Muscle of leg (tissue), 11 donors: ENCODE data around the gene SIRT2. TPM values are rescaled to one million over a fixed set of nuclear protein-coding genes. Genes with fewer than 3 reads are reported as not detected.

Experiments
- DNase-seq: peaks from one replicate; pipeline ENCODE4 v3.0.0; 2013
- H3K27ac ChIP-seq: one replicate; pipeline ENCODE4 v1.5.1; 2013; ENCODE audit warnings: mild to moderate bottlenecking, low read length, control low read depth
- H3K27me3 ChIP-seq: one replicate; pipeline ENCODE4 v1.6.1; 2013; ENCODE audit warnings: low read length; ENCODE audit not compliant: control insufficient read depth, insufficient read depth
- H3K36me3 ChIP-seq: one replicate; pipeline ENCODE4 v1.6.1; 2013; ENCODE audit warnings: low read length; ENCODE audit not compliant: control insufficient read depth, insufficient read depth
- H3K4me1 ChIP-seq: one replicate; pipeline ENCODE4 v1.6.1; 2013; ENCODE audit warnings: low read length; ENCODE audit not compliant: control insufficient read depth, insufficient read depth
- H3K4me3 ChIP-seq: one replicate; pipeline ENCODE4 v1.5.1; 2013; ENCODE audit warnings: low read length, control low read depth
- H3K9me3 ChIP-seq: replicated peaks from 2 replicates; pipeline ENCODE4 v1.6.1; 2013; ENCODE audit warnings: low read depth, low read length; ENCODE audit not compliant: control insufficient read depth
- WGBS: methylation state at CpG from one replicate; pipeline ENCODE4 v1.1.5; 2013; ENCODE audit warnings: missing lambda C conversion rate; ENCODE audit not compliant: insufficient coverage; 5-methylcytosine and 5-hydroxymethylcytosine counted together
- polyA plus RNA-seq, 8 donors: library from polyadenylated mRNA; unstranded; fragments of 120-200 nt; gene quantifications; one replicate each; pipeline versions ENCODE4 v1.2.1 to v1.2.3, GENCODE V29; 2013; ENCODE audit warnings: inconsistent platforms in 1 of 8, low replicate concordance in 1 of 8; ENCODE audit not compliant: insufficient read length in 8 of 8, insufficient read depth in 1 of 8
- total RNA-seq: library from RNA; stranded (reverse); fragments of 120-200 nt; gene quantifications from one replicate; pipeline ENCODE4 v1.2.4, GENCODE V29; 2013

SIRT2 gene
- total and polyA plus RNA-seq, 9 donors, result 92.7 to 129 (median 106) TPM

DNA sequence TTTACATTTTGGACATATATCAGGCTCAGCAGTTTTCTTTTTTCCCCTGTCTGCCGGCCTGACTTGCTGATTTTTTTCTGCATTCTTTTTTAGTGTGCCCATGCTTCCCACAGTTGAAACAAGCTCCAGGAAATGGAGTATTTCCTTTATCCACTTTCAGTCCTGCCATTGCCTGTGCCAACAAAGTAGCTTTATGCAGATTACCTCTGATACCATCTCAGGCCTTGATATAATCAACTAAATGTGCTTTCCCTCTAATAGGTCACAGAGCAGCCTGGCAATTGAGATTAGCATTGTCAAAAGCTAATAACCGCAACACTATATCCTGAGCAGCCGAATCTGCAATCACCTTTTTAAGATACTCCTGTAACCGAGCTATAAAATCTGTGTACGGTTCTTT is 40.5 kb upstream of the SIRT2 start:
- 73% methylated on average over 5 of the region's 5 CpGs for WGBS
- Histone ChIP-seq H3K9me3 (peaks cover 1% of the 10 kb centered on the region), H3K27me3 (no peaks in the 10 kb centered on the region), H3K36me3 (peaks cover 21% of the 10 kb centered on the region), H3K27ac (no peak overlapping the region), H3K4me1 (no peaks in the 10 kb centered on the region), H3K4me3 (no peak overlapping the region)
- DNase-seq, result no peak

DNA sequence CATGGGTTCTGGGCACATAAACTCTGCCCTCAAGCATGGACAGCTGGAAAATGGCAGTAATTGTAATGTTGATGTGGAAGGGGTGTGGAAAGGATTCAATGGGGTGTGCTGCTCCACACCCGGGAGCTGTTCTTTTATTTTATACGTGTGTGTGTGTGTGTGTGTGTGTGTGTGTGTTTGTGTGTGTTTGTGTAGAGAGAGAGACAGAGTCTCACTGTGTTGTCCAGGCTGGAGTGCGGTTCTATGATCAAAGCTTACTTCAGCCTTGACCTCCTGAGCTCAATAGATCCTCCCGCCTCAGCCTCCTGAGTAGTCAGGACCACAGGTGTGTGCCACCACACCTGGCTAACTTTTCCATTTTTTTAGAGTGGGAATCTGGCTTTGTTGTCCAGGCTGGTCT is 34.1 kb upstream of the SIRT2 start:
- Histone ChIP-seq H3K27ac (no peak overlapping the region), H3K36me3 (peaks cover 28% of the 10 kb centered on the region), H3K9me3 (peaks cover 4% of the 10 kb centered on the region), H3K27me3 (no peaks in the 10 kb centered on the region), H3K4me3 (no peak overlapping the region), H3K4me1 (peaks cover 13% of the 10 kb centered on the region)
- no peak for DNase-seq
- no CpG with 5 or more reads among the region's 4 CpGs for WGBS

DNA sequence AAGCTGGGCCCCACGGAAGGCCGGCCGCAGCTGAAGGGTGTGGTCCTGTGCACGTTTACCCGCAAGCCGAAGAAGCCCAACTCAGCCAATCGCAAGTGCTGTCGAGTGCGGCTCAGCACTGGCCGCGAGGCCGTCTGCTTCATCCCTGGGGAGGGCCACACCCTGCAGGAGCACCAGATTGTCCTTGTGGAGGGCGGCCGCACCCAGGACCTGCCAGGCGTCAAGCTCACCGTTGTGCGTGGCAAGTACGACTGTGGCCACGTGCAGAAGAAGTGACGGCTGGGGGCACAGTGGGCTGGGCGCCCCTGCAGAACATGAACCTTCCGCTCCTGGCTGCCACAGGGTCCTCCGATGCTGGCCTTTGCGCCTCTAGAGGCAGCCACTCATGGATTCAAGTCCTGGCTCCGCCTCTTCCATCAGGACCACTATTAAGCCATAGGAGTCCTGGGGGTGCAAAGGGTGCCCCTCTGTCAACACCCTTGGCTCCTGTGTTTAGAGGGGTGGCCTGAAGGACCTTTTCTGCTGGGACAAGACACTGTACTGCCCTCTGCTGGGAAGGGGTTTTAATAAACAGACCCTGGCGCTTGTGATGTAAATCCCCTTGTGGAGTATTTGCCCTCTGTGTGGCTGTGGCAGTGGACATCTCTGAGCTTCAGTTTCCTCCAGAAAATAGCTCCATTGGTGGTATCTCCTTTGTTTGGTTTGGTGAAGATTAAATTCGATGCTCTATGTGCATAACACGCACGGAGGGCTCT is 33.2 kb upstream of the SIRT2 start:
- Histone ChIP-seq H3K36me3 (peaks cover 32% of the 10 kb centered on the region), H3K27me3 (no peaks in the 10 kb centered on the region), H3K4me1 (peaks cover 13% of the 10 kb centered on the region), H3K4me3 (no peak overlapping the region), H3K27ac (no peak overlapping the region), H3K9me3 (peaks cover 4% of the 10 kb centered on the region)
- no peak for DNase-seq
- 86% methylated on average over 25 of the region's 29 CpGs for WGBS

DNA sequence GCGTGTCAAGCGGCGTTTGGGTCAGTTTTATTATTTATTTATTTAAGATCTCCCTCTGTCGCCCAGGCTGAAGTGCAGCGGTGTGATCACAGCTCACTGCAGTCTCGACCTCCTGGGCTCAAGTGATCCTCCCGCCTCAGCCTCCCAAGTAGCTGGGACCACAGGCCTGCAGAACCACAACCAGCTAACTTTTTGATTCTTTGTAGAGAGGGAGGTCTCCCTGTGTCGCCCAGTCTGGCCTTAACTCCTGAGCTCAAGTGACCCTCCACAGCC is 32.0 kb upstream of the SIRT2 start:
- H3K4me3 ChIP-seq, result peak overlapping the region; percentile 81
- H3K27me3 ChIP-seq, result no peaks in the 10 kb centered on the region
- peaks cover 13% of the 10 kb centered on the region for H3K4me1 ChIP-seq
- WGBS, result no CpG with 5 or more reads among the region's 8 CpGs
- H3K27ac ChIP-seq, result peak overlapping the region; percentile 95
- DNase-seq, result no peak
- peaks cover 35% of the 10 kb centered on the region for H3K36me3 ChIP-seq
- H3K9me3 ChIP-seq, result peaks cover 4% of the 10 kb centered on the region

DNA sequence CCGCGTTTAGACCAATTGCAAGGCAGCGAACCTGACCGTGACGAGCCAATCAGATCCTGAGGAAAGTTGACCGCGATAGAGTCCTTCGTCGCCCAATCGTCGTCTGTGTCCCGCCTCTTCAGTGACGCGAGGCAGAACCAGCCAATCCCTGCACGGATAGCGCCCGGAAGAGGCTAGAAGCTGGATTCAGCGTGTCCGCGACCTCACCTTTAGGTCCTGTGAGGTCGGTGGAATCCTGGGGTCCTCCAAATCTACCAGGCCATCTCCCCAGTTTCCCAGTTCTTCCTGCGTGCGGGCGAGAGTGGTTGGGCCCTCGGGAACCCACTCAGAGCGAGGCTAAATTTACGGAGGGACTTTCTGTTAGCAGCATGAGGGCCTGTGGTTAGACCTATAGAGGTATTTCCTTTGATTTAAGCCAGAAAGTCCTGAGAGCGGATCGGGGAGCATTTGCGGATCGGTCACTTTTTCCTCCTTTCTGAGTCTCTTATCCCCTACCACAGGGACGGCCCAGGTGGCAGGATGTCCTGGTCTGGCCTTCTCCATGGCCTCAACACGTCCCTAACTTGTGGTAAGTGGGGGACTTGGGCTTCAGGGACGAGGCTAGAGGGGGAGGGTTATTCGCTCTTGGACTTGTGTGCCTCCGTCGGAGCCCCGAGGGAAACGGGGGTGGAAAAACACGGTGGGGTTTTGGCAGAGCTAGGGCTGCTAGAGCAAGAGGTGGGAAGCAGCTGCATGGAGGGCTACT is 31.5 kb upstream of the SIRT2 start, which contains the start of gene MRPS12:
Gene MRPS12, plus strand, starts transcription at position 169 of the 745 bp plus-strand sequence. Its CDS starts 351 bp downstream, at position 520.
- peaks cover 37% of the 10 kb centered on the region for H3K36me3 ChIP-seq
- peaks cover 4% of the 10 kb centered on the region for H3K9me3 ChIP-seq
- peak within 1 kb of the TSS; percentile 81 for H3K4me3 ChIP-seq
- no peaks in the 10 kb centered on the region for H3K27me3 ChIP-seq
- peak; percentile 100 for DNase-seq
- peak within 1 kb of the TSS; percentile 95 for H3K27ac ChIP-seq
- WGBS, result 2% methylated on average over 28 of the region's 40 CpGs
- H3K4me1 ChIP-seq, result peaks cover 13% of the 10 kb centered on the region

DNA sequence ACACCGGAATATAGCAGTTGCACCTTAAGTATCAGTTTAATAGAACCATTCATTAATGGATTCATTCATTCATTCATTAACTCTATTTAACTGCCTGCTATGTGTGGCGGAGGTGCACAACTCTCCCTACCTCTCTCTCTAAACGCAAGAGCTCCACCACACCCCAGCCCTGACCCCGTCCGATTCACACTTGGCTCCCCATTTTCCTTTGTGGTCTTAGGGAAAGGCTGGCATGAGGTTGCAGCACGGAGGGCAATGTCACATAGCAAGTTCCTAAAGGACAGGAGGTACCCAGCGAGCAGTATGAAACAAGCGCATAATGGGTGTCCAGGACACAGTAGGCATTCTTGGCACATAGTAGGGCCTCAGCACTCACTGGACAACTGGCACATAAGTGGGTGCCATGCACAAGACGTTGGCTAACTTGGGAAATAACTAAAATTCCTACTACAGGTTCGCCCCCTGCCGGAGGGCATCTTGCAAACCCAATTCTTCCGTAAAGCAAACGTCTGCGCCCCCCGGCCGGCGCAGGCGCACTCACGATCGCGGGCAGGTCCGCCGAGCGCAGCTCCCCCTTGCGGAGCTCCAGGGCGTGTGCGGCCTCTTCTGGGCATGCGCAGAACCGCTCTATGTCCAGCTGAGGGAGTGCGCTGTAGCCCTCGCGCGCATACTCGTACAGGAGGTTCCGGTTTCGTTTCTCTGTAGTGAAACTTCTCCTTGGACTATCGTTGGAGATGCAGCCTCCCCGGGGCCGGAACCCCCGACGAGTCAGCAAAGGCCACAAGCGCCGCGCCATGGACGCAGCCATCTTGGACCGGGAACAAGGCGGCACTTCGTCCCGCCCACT is 30.7 kb upstream of the SIRT2 start, which contains the start of gene SARS2:
Gene SARS2, minus strand, starts transcription at position 835 of the 847 bp plus-strand sequence. Its CDS starts 27 bp downstream, at position 808.
- peak; percentile 96 for DNase-seq
- peaks cover 13% of the 10 kb centered on the region for H3K4me1 ChIP-seq
- H3K27ac ChIP-seq, result peak within 1 kb of the TSS; percentile 95
- 3% methylated on average over 49 of the region's 49 CpGs for WGBS
- peaks cover 44% of the 10 kb centered on the region for H3K36me3 ChIP-seq
- H3K4me3 ChIP-seq, result peak within 1 kb of the TSS; percentile 81
- no peaks in the 10 kb centered on the region for H3K27me3 ChIP-seq
- peaks cover 4% of the 10 kb centered on the region for H3K9me3 ChIP-seq

DNA sequence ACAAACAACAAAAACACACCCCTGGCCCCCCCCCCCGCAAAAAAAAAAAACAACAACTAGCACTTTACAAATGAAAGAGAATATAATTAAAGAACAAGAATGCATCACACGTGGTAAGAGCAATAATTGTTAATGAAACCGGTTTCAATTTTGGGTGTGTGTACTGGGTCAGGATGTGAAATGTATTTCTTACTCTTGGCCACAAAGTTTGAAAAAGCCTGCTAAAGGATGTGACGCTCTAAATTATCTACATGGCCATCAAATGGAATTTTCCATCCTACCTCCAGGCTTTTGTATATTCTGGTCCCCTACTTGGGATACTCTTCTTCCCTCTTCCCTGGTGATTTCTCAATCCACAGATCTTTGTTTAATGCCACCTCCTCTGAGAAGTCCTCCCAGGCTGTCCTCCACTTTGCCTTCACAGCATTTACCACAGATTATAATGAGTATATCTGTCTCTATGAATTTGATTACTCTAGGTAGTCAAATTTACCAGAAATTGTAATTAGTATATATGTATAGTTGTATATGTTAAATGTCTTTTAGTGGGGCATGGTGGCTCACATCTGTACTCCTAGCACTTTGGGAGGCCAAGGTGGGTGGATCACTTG is 29.1 kb upstream of the SIRT2 start:
- H3K27me3 ChIP-seq, result no peaks in the 10 kb centered on the region
- H3K4me1 ChIP-seq, result peaks cover 13% of the 10 kb centered on the region
- no peak for DNase-seq
- 100% methylated on average over 1 of the region's 4 CpGs for WGBS
- H3K36me3 ChIP-seq, result peaks cover 43% of the 10 kb centered on the region
- H3K4me3 ChIP-seq, result no peak overlapping the region
- no peak overlapping the region for H3K27ac ChIP-seq
- no peaks in the 10 kb centered on the region for H3K9me3 ChIP-seq

DNA sequence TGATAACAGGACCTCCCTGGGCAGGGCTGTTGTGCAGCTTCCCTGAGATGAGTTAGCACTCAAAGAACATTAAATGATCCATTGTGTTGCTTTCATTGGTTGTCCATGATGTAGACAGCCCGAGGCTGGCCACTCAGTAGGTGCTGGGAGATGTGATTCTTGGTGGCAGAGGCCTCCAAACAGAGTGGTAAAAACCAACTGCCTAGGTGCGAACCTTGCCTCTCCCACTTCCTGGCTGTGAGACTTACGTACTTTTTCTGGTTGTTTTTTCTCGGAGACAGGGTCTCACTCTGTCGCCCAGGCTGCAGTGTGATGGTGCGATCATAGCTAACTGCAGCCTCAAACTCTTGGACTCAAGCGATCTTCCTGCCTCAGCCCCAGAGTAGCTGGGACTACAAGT is 25.0 kb upstream of the SIRT2 start:
- DNase-seq, result no peak
- Histone ChIP-seq H3K9me3 (no peaks in the 10 kb centered on the region), H3K27ac (no peak overlapping the region), H3K4me1 (peaks cover 12% of the 10 kb centered on the region), H3K36me3 (peaks cover 49% of the 10 kb centered on the region), H3K27me3 (no peaks in the 10 kb centered on the region), H3K4me3 (no peak overlapping the region)
- 93% methylated on average over 7 of the region's 7 CpGs for WGBS

DNA sequence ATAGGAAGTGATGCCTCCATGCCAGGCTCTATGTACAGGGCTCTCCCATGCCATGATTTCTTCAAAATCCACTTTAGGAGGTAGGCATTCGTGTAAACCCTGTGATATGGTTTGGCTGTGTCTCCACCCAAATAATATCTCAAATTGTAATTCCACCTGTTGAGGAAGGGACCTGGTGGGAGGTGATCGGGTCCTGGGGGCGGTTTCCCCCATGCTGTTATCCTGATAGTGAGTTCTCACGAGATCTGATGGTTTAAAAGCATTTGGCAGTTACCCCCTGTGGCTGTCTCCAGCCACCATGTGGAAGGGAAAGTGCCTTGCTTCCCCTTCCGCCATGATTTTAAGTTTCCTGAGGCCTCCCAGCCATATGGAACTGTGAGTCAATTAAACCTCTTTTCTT is 23.1 kb upstream of the SIRT2 start:
- no peaks in the 10 kb centered on the region for H3K9me3 ChIP-seq
- H3K4me1 ChIP-seq, result peaks cover 22% of the 10 kb centered on the region
- H3K4me3 ChIP-seq, result no peak overlapping the region
- peaks cover 43% of the 10 kb centered on the region for H3K36me3 ChIP-seq
- no peak overlapping the region for H3K27ac ChIP-seq
- H3K27me3 ChIP-seq, result no peaks in the 10 kb centered on the region
- no peak for DNase-seq
- 100% methylated on average over 1 of the region's 5 CpGs for WGBS
